ENCODE measurements around the gene SEMA3C. TPM values are rescaled to one million over a fixed set of nuclear protein-coding genes. Genes with fewer than 3 reads are reported as not detected.

Gene SEMA3C
- total and polyA plus RNA-seq, 8 donors, result 0.28 to 11.3 (median 1.0) TPM

DNA sequence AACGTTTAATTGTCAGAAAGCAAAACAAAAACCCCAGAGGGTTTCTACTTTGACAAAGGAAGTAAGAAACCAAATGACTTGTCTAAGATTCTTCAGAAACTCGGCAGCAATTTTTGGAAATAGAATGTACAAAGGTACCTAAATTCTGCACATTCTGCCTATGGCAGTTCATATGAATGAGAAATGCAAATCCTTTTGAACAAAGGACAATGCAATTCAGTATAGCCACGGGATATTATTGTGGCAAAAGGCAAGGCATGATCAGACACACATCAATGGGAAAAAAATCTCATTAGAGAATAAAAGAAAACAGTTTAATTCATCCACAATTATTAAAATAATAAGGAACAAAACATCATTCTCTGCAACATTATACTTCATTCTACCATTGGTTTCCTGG, 93.4 kb downstream of the SEMA3C start:
- no peaks in the 10 kb centered on the region for H3K36me3 ChIP-seq
- H3K4me1 ChIP-seq, result no peaks in the 10 kb centered on the region
- ATAC-seq, result no peak
- intact Hi-C loops (cut with DNase I), result no loop called here
- H3K4me3 ChIP-seq, result no peak overlapping the region
- no peaks in the 10 kb centered on the region for H3K27me3 ChIP-seq
- no peak overlapping the region for H3K27ac ChIP-seq
- DNase-seq, result no peak
- no peaks in the 10 kb centered on the region for H3K9me3 ChIP-seq
- FAIRE-seq, result no peak
- WGBS, 2 donors, result 58 to 62% methylated on average over 3 of the region's 3 CpGs
- TF ChIP-seq CTCF (IDR thresholded peaks at IDR 0.05), result no peak

GRCh38 chr7:80824253-80824652, 94.6 kb downstream of the SEMA3C start:
- no peak overlapping the region for H3K4me3 ChIP-seq
- FAIRE-seq, result no peak
- H3K9me3 ChIP-seq, result no peaks in the 10 kb centered on the region
- no peak overlapping the region for H3K27ac ChIP-seq
- no peaks in the 10 kb centered on the region for H3K27me3 ChIP-seq
- 46 to 59% methylated on average over 5 of the region's 5 CpGs for WGBS, 2 donors
- intact Hi-C loops (cut with DNase I), result no loop called here
- no peaks in the 10 kb centered on the region for H3K36me3 ChIP-seq
- H3K4me1 ChIP-seq, result peaks cover 0 to 4% (median 0%) of the 10 kb centered on the region in 3 donors
- DNase-seq, result no peak
- no peak for ATAC-seq
- TF ChIP-seq CTCF (IDR thresholded peaks at IDR 0.05), result no peak

DNA sequence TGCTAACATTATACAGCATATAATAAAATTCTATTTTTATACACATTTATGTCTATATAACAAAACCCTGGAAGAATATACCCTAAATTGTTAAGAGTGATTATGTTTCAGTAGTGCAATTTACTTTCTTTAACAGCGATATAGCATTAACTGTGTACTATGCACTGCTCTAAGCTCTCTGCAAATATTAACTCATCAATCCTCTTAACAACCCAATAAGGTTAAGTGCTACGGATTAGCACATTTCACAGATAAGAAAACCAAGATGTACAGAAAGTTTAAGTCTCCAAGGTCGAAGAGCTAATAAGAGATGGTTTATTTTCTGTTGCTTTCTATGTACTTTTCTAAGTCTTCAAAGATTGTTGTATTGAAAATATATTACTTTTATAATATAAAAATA, 95.8 kb downstream of the SEMA3C start:
- ATAC-seq (no peak), DNase-seq (no peak), FAIRE-seq (no peak)
- intact Hi-C loops (cut with DNase I), result no loop called here
- WGBS, 2 donors, result 70 to 73% methylated on average over 3 of the region's 3 CpGs
- TF ChIP-seq CTCF (IDR thresholded peaks at IDR 0.05), result no peak
- peaks cover 0 to 4% (median 0%) of the 10 kb centered on the region in 3 donors for H3K4me1 ChIP-seq
- H3K9me3 ChIP-seq, result no peaks in the 10 kb centered on the region
- H3K27me3 ChIP-seq, result no peaks in the 10 kb centered on the region
- no peak overlapping the region for H3K4me3 ChIP-seq
- no peak overlapping the region for H3K27ac ChIP-seq
- no peaks in the 10 kb centered on the region for H3K36me3 ChIP-seq

GRCh38 chr7:80821771-80822319, 97.0 kb downstream of the SEMA3C start:
- Histone ChIP-seq H3K9me3 (no peaks in the 10 kb centered on the region), H3K27ac (no peak overlapping the region), H3K27me3 (no peaks in the 10 kb centered on the region), H3K36me3 (no peaks in the 10 kb centered on the region), H3K4me1 (peaks cover 0 to 9% (median 0%) of the 10 kb centered on the region in 3 donors), H3K4me3 (no peak overlapping the region)
- no peak for TF ChIP-seq CTCF (IDR thresholded peaks at IDR 0.05)
- ATAC-seq (peak in 1 of 4 donors; percentile 29), DNase-seq (no peak), FAIRE-seq (no peak)
- intact Hi-C loops (cut with DNase I), result no loop called here
- WGBS, 2 donors, result 53 to 67% methylated on average over 3 of the region's 3 CpGs

GRCh38 chr7:80819503-80819902, 99.3 kb downstream of the SEMA3C start:
- DNase-seq, result no peak
- intact Hi-C loops (cut with DNase I), result no loop called here
- no peaks in the 10 kb centered on the region for H3K27me3 ChIP-seq
- no peaks in the 10 kb centered on the region for H3K9me3 ChIP-seq
- no peak overlapping the region for H3K27ac ChIP-seq
- ATAC-seq, result no peak
- no peak for TF ChIP-seq CTCF (IDR thresholded peaks at IDR 0.05)
- H3K4me3 ChIP-seq, result no peak overlapping the region
- H3K36me3 ChIP-seq, result no peaks in the 10 kb centered on the region
- no peak for FAIRE-seq
- H3K4me1 ChIP-seq, result peaks cover 0 to 9% (median 0%) of the 10 kb centered on the region in 3 donors

Data from pancreas (tissue), 10 donors.